Fibroblast of skin of left biceps (primary cell): ENCODE results near the gene KLF9.
"Not testable (repeated sequence)": the region's sequence is repeated elsewhere in the genome, so short reads cannot be mapped to it uniquely, and the experiment has no call there.

ENCODE experiments used
- DNase-seq, 2 experiments: peaks; one replicate each; pipeline ENCODE4 v3.0.0-alpha.2; 2013; ENCODE audit warnings: low read depth in 2 of 2

Gene KLF9

DNA sequence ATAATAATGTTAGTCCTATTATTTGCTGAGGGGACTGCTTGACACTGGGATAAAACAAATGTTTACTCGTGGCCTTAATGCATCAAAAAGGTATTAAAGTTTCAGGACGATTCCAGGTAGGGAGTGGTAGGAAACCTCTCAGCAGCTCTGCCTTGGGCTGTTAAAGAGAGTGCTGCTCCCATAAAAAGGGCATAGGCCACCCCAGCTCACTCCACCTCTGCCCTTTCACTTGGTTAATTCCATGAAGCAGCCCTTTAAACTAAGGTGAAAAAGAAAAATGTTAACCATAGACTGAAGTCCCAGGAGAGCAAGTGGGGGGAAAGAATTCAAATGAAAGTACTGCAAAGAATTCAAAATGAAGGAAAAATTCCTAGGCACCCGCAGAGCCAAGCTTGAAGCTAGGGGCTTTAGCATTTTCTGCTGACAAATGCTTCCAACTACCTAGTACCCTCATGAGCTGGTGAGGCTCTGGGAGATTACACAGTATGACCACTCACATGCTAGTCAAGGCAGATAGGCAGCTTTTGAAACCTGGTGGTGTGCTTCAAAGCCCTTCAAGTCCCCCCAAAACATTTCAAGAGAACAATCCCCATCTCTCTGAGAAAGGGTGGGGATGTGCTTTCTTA lies 8.5 kb downstream of the KLF9 start:
- DNase-seq, result no peak

GRCh38 chr9:70404261-70404660 lies 10.2 kb downstream of the KLF9 start:
- no peak for DNase-seq

- no peak for DNase-seq
Observed at GRCh38 chr9:70403618-70404025, 10.8 kb downstream of the KLF9 start.

GRCh38 chr9:70403166-70403565 lies 11.3 kb downstream of the KLF9 start:
- no peak for DNase-seq

GRCh38 chr9:70402213-70402612 lies 12.2 kb downstream of the KLF9 start:
- no peak for DNase-seq

DNA sequence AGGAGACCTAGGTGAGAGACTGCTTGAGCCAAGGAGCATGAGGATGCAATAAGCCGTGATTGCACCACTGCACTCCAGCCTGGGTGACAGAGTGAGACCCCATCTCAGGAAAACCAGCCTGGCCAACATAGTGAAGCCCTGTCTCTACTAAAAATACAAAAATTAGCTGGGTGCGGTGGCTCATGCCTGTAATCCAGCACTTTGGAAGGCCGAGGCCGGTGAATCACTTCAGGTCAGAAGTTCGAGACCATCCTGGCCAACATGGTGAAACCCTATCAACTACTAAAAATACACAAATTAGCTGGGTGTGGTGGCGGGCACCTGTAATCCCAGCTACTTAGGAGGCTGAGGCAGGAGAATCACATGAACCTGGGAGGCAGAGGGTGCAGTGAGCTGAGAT lies 13.2 kb downstream of the KLF9 start:
- DNase-seq, result not testable (repeated sequence)

- DNase-seq, result no peak
Observed at GRCh38 chr9:70400107-70400892, 14.2 kb downstream of the KLF9 start.

GRCh38 chr9:70399141-70399540 lies 15.3 kb downstream of the KLF9 start:
- DNase-seq, result no peak

GRCh38 chr9:70398145-70398556 lies 16.3 kb downstream of the KLF9 start:
- no peak for DNase-seq

DNA sequence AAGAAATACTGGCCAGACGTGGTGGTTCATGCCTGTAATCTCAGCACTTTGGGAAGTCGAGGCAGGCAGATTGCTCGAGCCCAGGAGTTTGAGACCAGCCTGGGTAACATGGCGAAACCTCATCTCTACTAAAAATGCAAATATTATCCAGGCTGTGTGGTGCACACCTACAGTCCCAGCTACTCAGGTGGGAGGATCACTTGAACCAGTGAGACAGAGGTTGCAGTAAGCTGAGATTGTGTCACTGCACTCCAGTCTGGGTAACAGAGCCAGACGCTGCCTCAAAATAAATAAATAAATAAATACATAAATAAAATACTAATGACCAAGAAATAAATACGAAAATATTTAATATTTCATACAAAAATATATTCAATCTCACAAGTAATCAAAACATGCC lies 18.8 kb downstream of the KLF9 start:
- no peak for DNase-seq

GRCh38 chr9:70392850-70393249 lies 21.6 kb downstream of the KLF9 start:
- no peak for DNase-seq

GRCh38 chr9:70392189-70392588 lies 22.3 kb downstream of the KLF9 start:
- no peak for DNase-seq

DNA sequence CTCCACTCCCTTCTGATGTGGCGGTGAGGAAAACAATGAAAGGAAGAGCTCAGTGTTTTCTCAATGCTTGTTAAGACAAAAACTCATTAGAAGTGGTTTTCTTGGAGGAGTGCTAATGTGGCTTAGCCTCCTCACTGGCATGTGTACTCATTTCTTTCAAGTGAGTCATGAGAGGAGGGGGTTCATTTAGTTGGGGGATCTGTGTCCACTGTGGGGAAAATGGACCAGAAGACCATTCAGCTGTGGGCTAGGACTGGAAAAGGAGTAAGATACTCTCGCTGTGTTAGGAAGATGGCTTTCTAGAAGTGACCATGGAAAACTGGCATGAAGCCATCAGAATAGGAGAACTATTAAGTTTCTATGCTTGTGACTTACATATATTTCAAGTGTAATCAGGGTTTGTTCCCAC lies 23.5 kb downstream of the KLF9 start:
- no peak for DNase-seq

DNA sequence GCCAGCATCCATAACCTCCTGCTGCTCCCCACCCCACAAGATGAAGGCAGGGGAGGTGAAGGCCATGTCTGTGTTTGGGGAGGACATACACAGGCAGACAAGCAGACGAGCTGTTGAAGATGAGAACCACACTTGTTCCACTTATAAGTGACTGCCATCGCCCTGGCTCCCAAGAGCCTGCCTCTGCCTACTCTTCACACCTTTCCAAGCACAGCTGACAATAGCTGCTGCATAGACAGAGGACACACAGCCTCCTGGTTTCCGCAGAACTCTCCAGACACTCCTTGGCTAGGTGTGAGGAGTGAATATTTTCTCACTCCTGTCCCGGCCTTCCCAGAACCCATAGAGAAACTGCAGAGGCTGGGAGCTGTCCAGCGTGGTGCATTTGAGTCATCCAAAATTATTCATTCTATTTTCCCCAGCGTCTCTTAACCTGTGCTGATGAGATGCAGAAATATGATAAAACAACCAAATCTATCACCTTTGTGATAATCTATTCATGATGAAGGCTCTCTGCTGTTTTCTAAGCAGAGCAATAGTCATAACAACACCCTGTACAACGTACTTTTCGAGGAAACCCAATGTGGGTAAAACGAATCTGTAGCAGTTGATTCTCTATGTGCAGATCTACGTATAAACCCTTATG lies 24.7 kb downstream of the KLF9 start:
- no peak for DNase-seq

GRCh38 chr9:70389188-70389587 lies 25.3 kb downstream of the KLF9 start:
- no peak for DNase-seq

- DNase-seq, result no peak
Observed at GRCh38 chr9:70387663-70388062, 26.8 kb downstream of the KLF9 start.

DNA sequence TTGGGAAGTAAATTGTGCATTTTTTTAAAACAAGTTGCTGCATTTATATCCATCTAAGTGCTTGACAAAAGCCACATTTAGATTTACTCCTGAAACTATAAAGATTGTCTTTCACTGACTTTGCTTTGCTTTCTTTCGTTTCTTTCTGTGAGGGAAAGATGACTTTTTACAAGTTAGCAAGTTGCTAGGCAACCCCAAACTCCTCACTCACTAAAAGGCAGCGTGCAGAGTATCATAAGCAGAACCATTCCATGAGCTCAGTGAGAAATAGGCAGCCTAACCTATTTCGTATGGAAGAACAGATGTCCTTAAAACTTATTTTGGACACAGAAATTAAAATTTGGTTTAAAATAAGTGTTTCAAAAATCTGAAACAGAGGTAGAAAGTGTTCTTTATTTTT lies 29.0 kb downstream of the KLF9 start:
- no peak for DNase-seq

DNA sequence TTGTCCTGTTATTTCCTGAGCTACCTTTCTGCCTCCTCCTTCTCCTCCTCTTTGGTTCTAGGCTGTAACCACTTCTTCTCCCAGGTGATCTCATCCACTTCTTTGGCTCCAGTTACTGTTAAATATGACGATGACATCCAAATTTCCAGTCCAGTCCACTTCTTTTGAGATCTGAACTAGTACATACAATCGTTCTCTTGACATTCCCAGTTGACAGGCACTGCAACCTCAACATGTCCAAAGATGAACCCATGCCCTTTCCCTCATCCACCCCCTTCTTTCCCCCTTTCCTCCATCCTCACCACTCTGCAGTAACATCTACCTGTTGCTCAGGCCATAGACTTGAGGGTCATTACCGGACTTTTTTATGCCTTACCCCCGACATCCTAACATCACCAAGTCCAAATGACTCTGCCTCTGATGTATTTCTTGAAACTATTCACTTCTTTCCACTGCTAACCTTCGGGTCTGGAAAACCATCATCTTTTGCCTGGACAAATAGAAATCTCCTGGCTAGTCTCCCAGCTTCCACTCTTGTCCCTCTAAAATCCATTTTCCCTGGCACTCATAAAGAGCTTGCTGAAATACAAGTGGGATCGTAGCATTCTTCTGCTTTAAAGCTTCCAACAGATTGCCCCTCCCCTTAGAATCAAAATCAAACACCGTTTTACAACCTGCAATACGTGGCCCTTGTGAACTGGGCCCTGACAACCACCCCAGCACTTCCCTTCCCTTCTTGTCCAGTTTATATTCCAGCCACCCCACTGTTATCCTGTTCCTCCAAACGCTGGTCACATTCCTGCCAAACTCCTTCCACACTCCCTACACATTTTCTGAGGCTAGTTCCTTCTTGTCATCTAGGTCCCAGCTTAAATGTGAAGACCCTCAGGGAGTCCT lies 31.5 kb downstream of the KLF9 start:
- no peak for DNase-seq

- no peak for DNase-seq
Observed at GRCh38 chr9:70382046-70382708, 32.3 kb downstream of the KLF9 start.

DNA sequence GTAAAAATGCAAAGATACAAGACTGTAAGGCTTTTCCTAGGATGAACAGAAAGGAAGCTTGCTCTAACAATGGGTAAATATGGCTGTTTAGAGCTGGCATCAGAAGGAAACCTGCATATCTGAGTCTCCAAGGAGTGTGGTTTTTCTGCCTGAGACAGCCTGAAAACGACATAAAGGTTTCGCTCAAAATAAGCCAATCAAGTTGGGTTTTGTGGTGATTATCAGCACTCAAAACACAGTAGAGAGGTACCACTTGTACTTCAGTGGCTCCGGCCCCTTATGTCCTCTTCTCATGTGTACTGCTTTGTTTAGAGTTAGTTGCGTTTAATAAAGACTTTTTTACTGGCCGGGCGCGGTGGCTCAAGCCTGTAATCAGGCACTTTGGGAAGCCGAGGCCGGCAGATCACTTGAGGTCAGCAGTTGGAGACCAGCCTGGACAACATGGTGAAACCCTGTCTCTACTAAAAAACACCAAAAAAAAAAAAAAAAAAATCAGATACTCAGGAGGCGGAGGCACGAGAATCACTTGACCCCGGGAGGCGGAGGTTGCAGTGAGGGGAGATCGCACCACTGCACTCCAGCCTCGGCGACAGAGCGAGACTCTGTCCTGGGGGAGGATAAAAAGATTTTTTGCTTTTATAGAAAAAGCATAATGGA lies 39.4 kb downstream of the KLF9 start:
- DNase-seq, result no peak
